GM12873 (cell line): ENCODE data around the gene ARVCF.

ENCODE experiments used
- CTCF ChIP-seq: IDR thresholded peaks from 2 replicates; pipeline ENCODE4 v1.5.1; 2012; ENCODE audit warnings: low read depth, mild to moderate bottlenecking, moderate library complexity, low read length, control low read depth; ENCODE audit not compliant: insufficient read depth; ENCODE audit errors: missing control alignments

The ARVCF gene

GRCh38 chr22:19960491-19961200, 56.0 kb downstream of the ARVCF start:
- TF ChIP-seq CTCF: no peak

- TF ChIP-seq CTCF: no peak
Measured at GRCh38 chr22:19959587-19960490, 56.8 kb downstream of the ARVCF start.

GRCh38 chr22:19959043-19959586, 57.5 kb downstream of the ARVCF start:
- TF ChIP-seq CTCF: no peak

GRCh38 chr22:19958083-19959042, 58.3 kb downstream of the ARVCF start:
- TF ChIP-seq CTCF: no peak

GRCh38 chr22:19957445-19957844, 59.2 kb downstream of the ARVCF start:
- TF ChIP-seq CTCF: peak; percentile 15

- no peak for TF ChIP-seq CTCF
Measured at GRCh38 chr22:19955241-19956128, 61.1 kb downstream of the ARVCF start.
